Measurements from ENCODE around the gene SYNGR3.

- TF ChIP-seq SUZ12 (IDR thresholded peaks at IDR 0.05; ENCODE audit: extremely low read depth, insufficient read depth, insufficient read length) (no peak), YY1 (IDR thresholded peaks at IDR 0.05; ENCODE audit: insufficient read depth, insufficient read length) (no peak)
Observed at GRCh38 chr16:1998852-1999801, 9.4 kb downstream of the SYNGR3 start.

Data from NT2/D1 (cell line).